BJ (cell line): Measurements from ENCODE around the gene MMP14. TPM values are rescaled to one million over a fixed set of nuclear protein-coding genes. Genes with fewer than 3 reads are reported as not detected.

Source experiments
- CTCF ChIA-PET: fragments of 350-600 bp; formaldehyde crosslinking; extraction: SDS; loops from one replicate; lab custom pipeline; 2021; ENCODE audit warnings: antibody characterized with exemption, inconsistent platforms; lab: Yijun Ruan, JAX
- POLR2A ChIA-PET: fragments of 300-600 bp; sonication (Branson Sonifier 250); formaldehyde crosslinking; extraction: SDS; loops from one replicate; lab custom pipeline; 2021; ENCODE audit warnings: antibody characterized with exemption; lab: Charles Lee
- DNase-seq: peaks from one replicate; pipeline ENCODE4 v3.0.0-alpha.2; 2011; ENCODE audit warnings: low read depth
- H3K27me3 ChIP-seq: 2 replicates; pipeline ENCODE4 v1.6.0; 2011; ENCODE audit warnings: low read length; ENCODE audit not compliant: control insufficient read depth, insufficient read depth
- H3K36me3 ChIP-seq: 2 replicates; pipeline ENCODE4 v1.5.1; 2011; ENCODE audit warnings: low read length; ENCODE audit not compliant: control insufficient read depth, insufficient read depth
- H3K4me3 ChIP-seq: 2 replicates; pipeline ENCODE4 v1.5.1; 2011; ENCODE audit warnings: low read depth, mild to moderate bottlenecking, control low read depth, low read length
- CTCF ChIP-seq: IDR thresholded peaks from 2 replicates; pipeline ENCODE4 v1.5.1; 2011; ENCODE audit warnings: low read depth, mild to moderate bottlenecking, control low read depth, inconsistent platforms, low read length, moderate library complexity; ENCODE audit not compliant: insufficient read depth
- polyA plus RNA-seq: library from polyadenylated mRNA; depleted of rRNA; stranded (reverse); fragments of >200 nt; gene quantifications from 2 replicates; pipeline ENCODE4 v1.2.3, GENCODE V29; 2011

MMP14 gene
- polyA plus RNA-seq, 1 experiment, result 592 TPM

GRCh38 chr14:22845103-22845394, 8.7 kb downstream of the MMP14 start:
- no peak for TF ChIP-seq CTCF
- H3K36me3 ChIP-seq, result peaks cover 54% of the 10 kb centered on the region
- ChIA-PET POLR2A (no interaction called here), CTCF (interaction anchor here (1.6 kb wide), 1 partner anchor 22 kb away, joined by 4 read pairs; no protein-coding TSS in a partner anchor)
- no peak for DNase-seq
- no peak overlapping the region for H3K4me3 ChIP-seq
- no peaks in the 10 kb centered on the region for H3K27me3 ChIP-seq

GRCh38 chr14:22845821-22846625, 9.6 kb downstream of the MMP14 start:
- Histone ChIP-seq H3K27me3 (no peaks in the 10 kb centered on the region), H3K4me3 (no peak overlapping the region), H3K36me3 (peaks cover 52% of the 10 kb centered on the region)
- ChIA-PET CTCF (interaction anchor here (10.6 kb wide), 1 partner anchor 9 kb away, joined by 246 read pairs; the partner anchor contains the start of gene MMP14), POLR2A (no interaction called here)
- no peak for DNase-seq
- TF ChIP-seq CTCF, result no peak

GRCh38 chr14:22846811-22847307, 10.5 kb downstream of the MMP14 start:
- ChIA-PET CTCF (interaction anchor here (1.0 to 10.6 kb wide), 5 partner anchors 10 to 276 kb away, joined by 3 to 246 read pairs (median 11); partner anchors contain the start of gene MMP14), POLR2A (interaction anchor here (1.6 kb wide), 1 partner anchor 9 kb away, joined by 8 read pairs; no protein-coding TSS in a partner anchor)
- no peak; the same call in 1 of the 2 replicates for TF ChIP-seq CTCF
- Histone ChIP-seq H3K4me3 (no peak overlapping the region), H3K27me3 (no peaks in the 10 kb centered on the region), H3K36me3 (peaks cover 44% of the 10 kb centered on the region)
- no peak for DNase-seq

- DNase-seq, result no peak
- no peaks in the 10 kb centered on the region for H3K27me3 ChIP-seq
- CTCF ChIA-PET, result interaction anchor here (0.6 to 10.6 kb wide), 8 partner anchors 11 to 458 kb away, joined by 3 to 246 read pairs (median 4); partner anchors contain the start of gene MMP14
- 0 out of 2 replicates have a peak, but pooled peaks have one; percentile 6 for TF ChIP-seq CTCF
- peaks cover 35% of the 10 kb centered on the region for H3K36me3 ChIP-seq
- H3K4me3 ChIP-seq, result no peak overlapping the region
- POLR2A ChIA-PET, result interaction anchor here (1.6 kb wide), 1 partner anchor 10 kb away, joined by 8 read pairs; no protein-coding TSS in a partner anchor
Measured at GRCh38 chr14:22847661-22848341, 11.4 kb downstream of the MMP14 start.
